ENCODE data around the gene C6orf89.

Gene C6orf89

DNA sequence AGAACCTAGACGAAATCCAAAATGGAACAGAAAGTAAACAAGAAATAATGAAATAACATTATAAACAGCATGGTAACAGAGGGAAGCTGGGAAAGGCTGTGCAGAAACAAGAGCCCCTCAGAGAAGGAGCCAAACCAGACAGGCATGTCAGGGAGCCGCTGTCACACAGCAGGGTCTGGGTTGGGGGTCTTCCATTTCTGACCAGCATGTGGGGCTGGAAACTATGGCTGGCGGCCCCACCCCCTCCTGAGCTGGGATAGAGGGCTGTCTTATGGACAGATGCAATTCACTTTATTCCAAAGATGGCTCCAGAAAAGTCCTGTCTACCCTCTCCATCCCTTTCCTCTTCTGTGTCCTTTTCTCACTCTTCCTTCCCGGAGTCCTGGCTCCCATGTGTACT, 27.3 kb downstream of the C6orf89 start:
- no peak overlapping the region for H3K4me3 ChIP-seq (replicated peaks; ENCODE audit: low read depth, low read length)
- TF ChIP-seq CTCF (IDR thresholded peaks at IDR 0.05; ENCODE audit: low read length, missing control alignments), result no peak
- DNase-seq (ENCODE audit: low read depth), result no peak

DNA sequence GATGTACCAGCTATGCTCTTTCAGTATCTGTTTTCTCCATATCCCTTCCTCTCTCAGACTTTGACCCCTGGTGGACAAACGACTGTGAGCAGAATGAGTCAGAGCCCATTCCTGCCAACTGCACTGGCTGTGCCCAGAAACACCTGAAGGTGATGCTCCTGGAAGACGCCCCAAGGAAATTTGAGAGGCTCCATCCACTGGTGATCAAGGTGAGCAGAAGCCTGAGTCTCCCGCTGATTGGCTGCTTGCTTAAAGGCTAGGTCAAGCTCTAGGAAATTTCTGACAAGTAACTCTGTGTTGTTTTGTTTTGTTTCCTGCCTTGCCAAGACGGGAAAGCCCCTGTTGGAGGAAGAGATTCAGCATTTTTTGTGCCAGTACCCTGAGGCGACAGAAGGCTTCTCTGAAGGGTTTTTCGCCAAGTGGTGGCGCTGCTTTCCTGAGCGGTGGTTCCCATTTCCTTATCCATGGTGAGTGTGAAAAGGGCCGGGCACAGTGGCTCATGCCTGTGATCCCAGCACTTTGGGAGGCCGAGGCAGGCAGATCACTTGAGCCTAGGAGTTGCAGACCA, 28.6 kb downstream of the C6orf89 start:
- H3K4me3 ChIP-seq (replicated peaks; ENCODE audit: low read depth, low read length), result no peak overlapping the region
- peak; percentile 44 for TF ChIP-seq CTCF (IDR thresholded peaks at IDR 0.05; ENCODE audit: low read length, missing control alignments)
- peak; percentile 54 for DNase-seq (ENCODE audit: low read depth)

GRCh38 chr6:36915599-36915998, 29.8 kb downstream of the C6orf89 start:
- no peak for TF ChIP-seq CTCF (IDR thresholded peaks at IDR 0.05; ENCODE audit: low read length, missing control alignments)

GRCh38 chr6:36916126-36916525, 30.4 kb downstream of the C6orf89 start:
- H3K4me3 ChIP-seq (replicated peaks; ENCODE audit: low read depth, low read length), result no peak overlapping the region
- TF ChIP-seq CTCF (IDR thresholded peaks at IDR 0.05; ENCODE audit: low read length, missing control alignments), result no peak
- DNase-seq (ENCODE audit: low read depth), result no peak

More at GRCh38 chr6:36915599-36915998, 29.8 kb downstream of the C6orf89 start:
- DNase-seq (ENCODE audit: low read depth), result no peak
- H3K4me3 ChIP-seq (replicated peaks; ENCODE audit: low read depth, low read length), result no peak overlapping the region

- TF ChIP-seq CTCF (IDR thresholded peaks at IDR 0.05; ENCODE audit: low read length, missing control alignments), result no peak
- no peak for DNase-seq (ENCODE audit: low read depth)
- no peak overlapping the region for H3K4me3 ChIP-seq (replicated peaks; ENCODE audit: low read depth, low read length)
Measured at GRCh38 chr6:36917541-36918193, 31.9 kb downstream of the C6orf89 start.

GRCh38 chr6:36920049-36920448, 34.3 kb downstream of the C6orf89 start:
- DNase-seq (ENCODE audit: low read depth), result no peak
- no peak overlapping the region for H3K4me3 ChIP-seq (replicated peaks; ENCODE audit: low read depth, low read length)
- TF ChIP-seq CTCF (IDR thresholded peaks at IDR 0.05; ENCODE audit: low read length, missing control alignments), result no peak

GRCh38 chr6:36920546-36920945, 34.8 kb downstream of the C6orf89 start:
- DNase-seq (ENCODE audit: low read depth), result peak; percentile 75
- TF ChIP-seq CTCF (IDR thresholded peaks at IDR 0.05; ENCODE audit: low read length, missing control alignments), result no peak
- H3K4me3 ChIP-seq (replicated peaks; ENCODE audit: low read depth, low read length), result no peak overlapping the region
